ENCODE measurements around the gene LDLRAD2.

Gene LDLRAD2

DNA sequence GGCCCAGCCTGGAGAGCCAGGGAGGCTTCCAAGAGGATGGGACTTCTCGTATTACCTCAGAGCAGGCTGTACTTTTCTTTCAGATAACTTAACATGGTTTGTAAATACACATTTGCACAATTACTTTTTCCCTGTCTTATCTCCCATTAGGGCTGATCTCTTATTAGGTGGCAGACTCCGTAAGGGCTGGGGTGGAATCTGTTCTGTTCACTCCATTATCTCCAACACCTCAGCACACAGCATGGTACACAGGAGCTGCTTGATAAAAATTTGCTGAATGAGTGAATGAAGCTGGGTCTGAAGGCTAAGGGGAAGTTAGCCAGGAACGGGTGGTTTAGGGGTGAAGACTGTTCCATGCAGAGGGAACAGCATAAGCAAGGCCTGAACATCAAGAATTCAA lies 48.9 kb downstream of the LDLRAD2 start:
- DNase-seq (ENCODE audit: low read depth in 2 of 2) = no peak

DNA sequence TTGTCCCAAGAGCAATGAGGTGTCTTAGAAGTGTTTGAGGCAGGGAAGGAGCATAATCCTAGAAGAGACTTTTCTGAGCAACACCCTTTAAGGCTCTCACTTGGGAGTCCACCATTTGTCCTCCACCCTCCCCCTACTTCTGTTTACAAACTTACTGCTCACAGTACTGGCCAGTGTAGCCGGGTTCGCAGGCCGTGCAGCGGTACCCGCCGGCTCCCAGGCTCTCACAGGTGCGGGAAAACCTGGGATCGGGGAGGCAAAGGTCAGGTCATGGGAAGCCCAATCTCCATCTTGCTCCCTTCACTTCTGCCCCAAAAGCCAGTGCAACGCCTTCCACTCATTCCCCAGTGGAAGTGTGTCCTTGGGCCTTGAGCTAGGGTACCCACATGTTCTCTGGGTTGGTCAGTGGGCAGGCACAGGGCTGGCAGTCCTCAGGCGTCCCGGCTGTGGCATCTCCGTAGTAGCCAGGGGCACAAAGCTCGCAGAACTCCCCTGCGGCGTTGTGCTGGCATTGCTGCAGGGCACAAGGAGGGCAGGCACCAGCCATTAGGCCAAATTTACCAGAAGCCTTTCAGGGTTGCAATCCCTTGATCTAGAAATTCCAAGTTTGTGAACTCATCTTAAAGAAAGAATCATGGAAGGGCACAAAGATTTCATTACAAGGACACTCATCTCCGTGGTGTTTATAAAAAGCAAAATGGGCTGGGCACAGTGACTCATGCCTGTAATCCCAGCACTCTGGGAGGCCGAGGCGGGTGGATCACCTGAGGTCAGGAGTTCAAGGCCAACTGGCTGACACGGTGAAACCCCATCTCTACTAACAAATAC lies 49.8 kb downstream of the LDLRAD2 start:
- no peak for DNase-seq (ENCODE audit: low read depth in 2 of 2)

DNA sequence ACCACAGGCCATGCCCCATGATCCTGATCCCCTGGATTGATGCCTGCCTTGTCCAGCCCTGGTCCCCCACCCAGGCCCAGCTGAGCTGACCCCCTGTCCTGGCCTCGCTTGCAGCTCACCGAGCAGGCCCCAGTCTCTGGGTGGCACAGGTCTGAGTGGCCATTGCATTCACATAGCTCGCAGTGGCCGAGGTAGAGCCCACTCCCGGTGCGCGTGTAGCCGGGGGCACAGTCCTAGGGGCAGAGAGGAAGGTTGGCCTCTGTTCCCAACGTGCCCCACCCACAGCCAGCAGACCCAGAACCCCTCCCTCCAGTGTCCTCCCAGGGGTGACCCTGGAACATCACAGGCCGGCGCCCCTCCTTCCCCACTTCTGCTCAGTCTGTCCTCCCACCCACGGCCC lies 51.9 kb downstream of the LDLRAD2 start:
- DNase-seq (ENCODE audit: low read depth in 2 of 2) = no peak

DNA sequence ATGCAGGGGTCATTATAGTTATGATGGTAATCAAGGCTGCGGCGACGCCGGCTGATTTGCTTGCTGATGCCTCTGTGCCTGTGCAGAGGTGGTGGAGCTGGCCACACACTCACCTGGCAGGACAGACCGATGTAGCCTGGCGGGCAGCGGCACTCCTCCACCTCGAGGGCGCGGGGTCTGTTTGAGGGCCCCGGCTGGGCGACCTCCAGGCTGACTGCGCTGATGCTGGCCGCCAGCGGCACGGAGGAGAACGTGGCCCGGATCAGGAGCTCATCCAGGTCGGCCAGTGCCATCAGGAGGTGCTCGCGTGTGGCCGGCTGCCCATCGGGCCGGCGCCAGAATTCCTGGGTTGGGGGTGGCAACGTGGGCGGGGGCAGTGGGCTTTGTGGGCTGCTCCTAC lies 52.7 kb downstream of the LDLRAD2 start:
- no peak for DNase-seq (ENCODE audit: low read depth in 2 of 2)

DNA sequence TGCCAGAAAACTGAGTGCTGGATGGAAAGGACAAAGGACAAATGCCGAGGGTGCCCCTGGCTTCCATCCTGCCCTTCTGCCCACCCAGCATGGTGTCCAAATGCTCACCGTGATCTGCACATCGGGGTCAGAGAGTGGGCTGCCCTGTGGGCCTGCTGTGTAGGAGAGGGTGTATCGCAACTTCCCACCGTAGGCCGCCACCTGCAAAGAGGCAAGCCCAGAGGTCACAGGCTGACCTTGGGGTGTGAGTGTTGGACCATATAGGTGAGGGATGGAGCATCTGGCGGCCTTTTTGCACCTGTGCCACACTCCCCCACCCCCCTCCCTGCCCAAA lies 53.5 kb downstream of the LDLRAD2 start:
- no peak for DNase-seq (ENCODE audit: low read depth in 2 of 2)

DNA sequence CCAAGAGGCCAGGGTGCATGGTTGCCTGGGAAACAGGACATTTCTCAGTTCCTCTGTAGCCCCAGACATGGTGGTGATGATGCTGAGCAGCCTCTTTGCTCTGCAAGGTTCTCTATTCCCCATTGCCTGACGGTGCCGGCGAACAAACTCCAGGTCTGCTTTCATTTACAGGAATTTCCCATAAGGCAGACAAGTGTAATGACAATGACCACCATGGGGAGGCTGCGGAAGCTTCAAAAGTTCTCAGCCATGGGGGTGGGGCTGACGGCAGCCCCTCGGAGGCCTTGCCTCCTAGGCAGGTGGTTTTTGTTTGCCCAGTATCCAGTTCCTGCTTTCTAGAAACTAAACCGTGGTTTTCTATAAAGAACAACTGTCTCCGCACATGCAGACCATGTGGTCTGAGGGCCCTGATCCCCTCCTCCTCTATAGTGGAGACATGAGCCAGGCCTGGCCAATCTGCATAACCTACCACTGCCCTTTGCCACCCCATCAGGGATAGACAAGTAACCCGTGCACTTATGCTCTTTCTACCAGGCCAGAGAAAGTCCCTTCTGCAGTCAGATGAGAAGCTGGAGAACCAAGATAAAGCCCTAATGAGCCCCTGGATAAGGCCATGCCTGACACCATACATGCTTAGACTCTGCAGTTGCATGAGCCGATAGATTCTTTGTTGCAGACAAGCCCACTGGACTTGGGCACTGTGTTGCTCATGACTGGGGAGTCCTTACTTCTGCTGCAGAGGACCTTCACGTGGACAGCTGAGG lies 54.1 kb downstream of the LDLRAD2 start:
- no peak for DNase-seq (ENCODE audit: low read depth in 2 of 2)

DNA sequence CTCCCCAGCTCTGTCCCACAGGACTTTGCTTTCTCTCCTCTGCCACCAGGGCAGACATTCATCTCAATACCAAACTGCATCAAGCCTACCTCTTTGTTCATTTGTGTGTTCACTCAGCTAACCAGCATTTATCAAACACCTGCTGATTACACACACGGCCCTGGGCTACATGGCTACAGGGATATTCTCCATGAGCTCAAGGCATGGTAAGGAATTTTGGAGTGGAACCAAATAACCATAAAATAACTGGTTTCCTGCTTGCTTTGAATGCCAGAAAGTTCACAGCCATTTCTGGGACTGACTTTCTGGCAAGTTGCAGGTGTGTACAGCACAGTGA lies 54.6 kb downstream of the LDLRAD2 start:
- no peak for DNase-seq (ENCODE audit: low read depth in 2 of 2)

DNA sequence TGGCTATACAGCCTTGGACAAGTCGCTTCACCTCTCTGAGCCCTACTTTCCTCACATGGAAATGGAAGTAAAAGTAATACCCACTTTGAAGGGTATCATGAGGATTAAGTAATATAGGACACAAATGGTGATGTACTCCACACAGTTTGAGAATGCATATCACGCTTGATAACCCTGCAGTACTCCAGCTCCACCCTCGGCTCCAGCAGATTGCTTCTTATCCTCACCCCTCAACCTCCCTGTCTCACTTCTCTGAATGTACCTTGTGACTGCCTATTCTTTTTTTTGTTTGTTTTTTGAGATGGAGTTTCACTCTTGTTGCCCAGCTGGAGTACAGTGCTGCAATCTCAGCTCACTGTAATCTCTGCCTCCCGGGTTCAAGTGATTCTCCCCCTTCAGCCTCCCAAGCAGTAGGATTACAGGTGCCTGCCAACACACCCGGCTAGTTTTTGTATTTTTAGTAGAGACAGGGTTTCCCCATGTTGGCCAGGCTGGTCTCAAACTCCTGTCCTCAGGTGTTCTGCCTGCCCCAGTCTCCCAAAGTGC lies 55.5 kb downstream of the LDLRAD2 start:
- DNase-seq (ENCODE audit: low read depth in 2 of 2) = no peak

DNA sequence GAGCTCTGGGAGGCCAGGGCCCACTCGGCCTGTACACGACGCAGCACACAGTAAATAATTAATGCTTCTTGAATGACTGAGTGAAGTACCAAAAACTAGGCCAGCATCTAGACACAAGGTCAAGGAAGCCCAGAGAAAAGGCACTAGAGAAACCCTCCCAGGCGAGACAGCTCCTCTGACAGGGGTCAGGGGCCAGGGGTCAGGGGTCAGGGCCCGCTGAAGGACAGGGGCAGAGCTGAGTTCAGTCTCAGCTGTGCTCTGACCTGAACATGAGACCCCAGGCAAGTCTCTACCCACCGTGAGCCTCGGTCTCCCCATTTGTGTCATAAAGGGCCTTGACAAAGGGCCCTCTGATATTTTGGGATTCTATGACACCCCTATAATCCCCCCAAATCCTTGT lies 56.4 kb downstream of the LDLRAD2 start:
- DNase-seq (ENCODE audit: low read depth in 2 of 2) = no peak

DNA sequence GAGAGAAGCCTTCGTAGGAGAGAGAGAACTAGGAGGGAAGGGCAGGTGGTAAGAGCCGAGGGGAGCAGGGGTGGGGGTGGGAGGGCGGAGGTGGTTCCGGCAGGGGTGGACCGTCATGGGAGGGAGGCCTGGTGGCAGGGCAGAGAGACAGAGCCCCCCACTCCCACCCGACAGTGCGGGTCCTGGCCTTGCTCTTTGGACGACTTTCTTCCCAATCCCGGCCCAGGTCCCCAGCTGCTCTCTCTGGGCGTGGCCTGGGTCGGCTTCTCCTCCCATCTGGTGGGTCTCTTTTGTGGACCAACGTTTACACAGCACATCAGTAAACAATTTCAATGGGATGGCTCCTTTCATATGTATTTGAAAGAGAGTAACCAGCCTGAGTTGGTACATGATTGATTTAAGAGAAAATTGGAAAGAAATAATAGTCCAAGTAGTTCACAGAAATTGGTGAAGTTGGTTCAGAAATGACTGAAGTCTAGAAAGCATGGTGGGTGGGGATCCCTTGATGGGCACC lies 56.9 kb downstream of the LDLRAD2 start:
- DNase-seq (ENCODE audit: low read depth in 2 of 2) = no peak

DNA sequence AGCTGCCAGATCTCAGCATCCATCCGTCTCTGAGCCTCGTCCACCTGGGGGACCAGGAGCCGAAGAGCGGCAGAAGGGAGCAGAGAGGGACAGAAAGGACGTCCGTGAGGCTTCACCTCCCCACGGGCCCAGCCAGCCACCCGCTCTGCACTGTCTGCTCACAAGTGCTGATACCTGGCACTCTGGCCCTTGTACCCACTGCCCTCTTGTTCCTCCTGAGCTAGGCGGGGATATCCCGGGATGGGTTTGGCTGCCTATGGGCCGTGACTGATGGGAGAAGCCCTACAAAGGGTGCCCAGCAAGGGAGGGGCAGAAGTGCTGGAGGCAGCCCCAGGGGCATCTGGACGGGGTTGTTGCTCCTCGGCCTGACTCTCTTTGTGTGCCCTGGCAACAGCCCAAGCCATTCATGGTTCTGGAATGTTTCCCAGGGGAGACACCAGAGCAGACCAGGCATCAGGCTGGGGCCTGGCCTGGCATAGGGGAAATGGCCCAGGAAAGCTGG lies 57.6 kb downstream of the LDLRAD2 start:
- no peak for DNase-seq (ENCODE audit: low read depth in 2 of 2)

DNA sequence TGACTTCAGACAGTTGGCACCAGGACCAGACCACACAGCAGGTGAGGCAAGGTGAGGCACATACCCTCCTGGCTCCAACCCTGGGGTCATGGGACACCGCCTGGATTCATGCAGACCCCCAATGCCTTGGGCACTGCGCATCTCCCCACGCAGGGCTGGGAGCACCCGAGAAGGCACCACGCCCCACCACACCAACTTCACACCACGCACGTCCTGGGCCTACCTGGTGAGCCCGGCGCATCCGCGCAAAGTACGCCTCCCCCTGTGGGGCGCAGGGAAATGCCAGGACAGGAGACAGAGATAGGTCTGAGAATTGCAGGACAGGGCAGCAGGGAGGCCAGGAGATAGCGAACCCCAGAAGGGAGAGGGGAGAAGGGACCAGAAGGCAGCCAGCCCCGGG lies 58.5 kb downstream of the LDLRAD2 start:
- no peak for DNase-seq (ENCODE audit: low read depth in 2 of 2)

DNA sequence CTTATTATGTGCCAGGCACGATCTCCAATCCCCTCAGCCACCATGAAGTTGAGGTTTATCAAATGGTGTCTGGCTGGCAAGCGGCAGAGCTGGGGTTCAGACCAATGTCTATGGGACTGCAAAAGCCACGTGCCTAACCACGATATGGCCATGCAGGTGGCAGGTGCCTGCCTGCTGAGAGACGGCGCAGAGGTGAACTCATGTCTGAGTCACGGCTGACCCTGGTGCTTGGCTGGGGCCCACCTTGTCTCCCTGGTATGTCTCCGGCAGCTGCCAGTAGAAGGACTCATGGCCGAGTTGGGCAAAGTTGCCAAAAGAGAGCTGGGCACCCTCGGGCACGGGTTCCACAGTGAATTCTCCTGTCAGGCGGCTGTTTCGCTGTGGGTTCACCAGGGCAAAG lies 59.9 kb downstream of the LDLRAD2 start:
- DNase-seq (ENCODE audit: low read depth in 2 of 2) = no peak

DNA sequence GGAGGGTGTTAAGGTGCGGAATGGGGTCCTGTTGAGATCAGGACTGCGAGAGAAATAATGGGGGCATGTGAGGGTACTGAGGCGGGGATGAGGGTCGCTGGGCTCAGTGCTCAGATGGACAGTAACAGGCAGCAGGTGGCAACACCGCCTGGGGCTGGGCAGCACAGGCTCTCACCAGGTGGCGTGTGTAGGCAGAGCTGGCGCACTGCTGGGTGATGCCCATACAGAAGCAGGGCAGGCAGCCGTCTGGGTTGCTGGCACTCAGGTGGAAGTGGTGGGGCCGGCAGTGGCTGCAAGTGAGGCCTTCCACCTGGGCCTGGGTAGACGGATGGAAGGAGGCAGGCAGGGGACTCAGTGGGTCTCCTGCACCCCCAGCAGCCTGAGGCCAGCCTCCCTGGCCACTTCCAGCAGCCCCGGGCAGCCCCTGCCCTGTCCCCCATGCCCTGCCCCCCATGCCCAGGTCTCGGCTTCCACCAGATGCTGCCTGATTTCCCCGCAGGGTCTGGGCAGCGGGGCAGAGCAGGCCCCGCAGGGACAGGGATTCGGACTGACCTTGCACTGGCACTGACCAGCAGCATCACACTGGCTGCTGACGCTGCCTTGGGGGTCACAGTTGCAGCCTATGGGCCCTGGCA lies 60.5 kb downstream of the LDLRAD2 start:
- DNase-seq (ENCODE audit: low read depth in 2 of 2) = no peak

DNA sequence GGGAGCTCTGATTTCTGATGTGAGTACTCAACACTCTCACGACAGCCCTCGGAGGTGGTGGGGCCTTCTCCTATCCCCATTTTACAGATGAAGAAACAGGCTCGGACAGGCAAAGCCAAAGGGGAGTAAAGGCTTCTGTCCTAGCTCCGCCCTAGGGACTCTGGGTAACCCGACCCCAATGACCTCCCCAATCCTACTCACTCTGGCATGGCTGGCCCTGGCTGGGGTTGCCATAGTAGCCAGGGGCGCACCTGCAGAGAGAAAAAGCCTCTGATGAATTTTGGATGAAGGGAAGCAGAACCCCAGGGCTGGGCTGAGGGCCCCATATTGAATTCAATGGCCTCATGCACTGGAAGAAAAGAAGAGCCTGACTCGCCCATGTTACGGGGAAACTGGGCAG lies 61.1 kb downstream of the LDLRAD2 start:
- DNase-seq (ENCODE audit: low read depth in 2 of 2) = no peak

DNA sequence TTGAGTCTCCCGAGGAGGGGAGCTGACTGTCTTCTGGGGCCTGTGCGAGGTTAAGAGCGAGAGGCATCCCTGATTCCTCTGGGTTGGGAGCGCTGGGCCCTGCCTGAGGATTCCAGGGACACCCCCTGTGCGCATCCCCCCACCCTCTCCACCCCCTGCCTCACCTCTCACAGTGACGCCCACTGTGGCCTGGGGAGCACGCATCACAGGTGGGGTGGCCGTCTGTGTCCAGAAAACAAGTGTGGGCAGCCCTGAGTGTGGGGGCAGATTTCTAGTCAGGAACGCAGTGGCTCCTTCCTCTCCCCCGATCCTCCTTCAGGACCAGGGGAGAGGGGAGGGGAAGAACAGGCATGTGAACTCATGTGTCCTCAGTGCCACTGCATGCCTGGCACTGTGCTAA lies 61.7 kb downstream of the LDLRAD2 start:
- no peak for DNase-seq (ENCODE audit: low read depth in 2 of 2)

DNA sequence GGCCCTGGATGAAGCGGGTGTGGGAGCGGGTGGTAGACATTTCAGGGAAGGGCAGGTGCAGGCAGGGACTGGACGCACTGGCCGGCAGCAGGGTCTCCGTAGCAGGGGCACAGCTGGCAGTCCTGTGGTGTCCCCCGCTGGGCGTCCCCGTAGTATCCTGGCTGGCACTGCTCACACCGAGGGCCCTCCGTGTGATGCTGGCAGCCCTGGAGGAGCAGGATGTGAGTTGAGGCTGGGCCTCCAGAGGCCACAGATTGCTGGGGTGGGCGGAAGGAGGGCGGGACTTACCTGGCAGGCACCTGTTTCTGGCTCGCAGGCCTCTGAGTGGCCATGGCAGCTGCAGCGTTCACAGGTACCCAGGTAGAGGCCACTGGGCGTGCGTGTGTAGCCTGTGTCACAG lies 62.3 kb downstream of the LDLRAD2 start:
- no peak for DNase-seq (ENCODE audit: low read depth in 2 of 2)

Data from stimulated activated CD8-positive, alpha-beta memory T cell treated with anti-CD3 and anti-CD28 coated beads, Interleukin-7, amount 100 ng/mL, for 1 hour (primary cell).